Stimulated activated CD4-positive, alpha-beta T cell treated with anti-CD3 and anti-CD28 coated beads, Interleukin-4, amount 100 ng/mL, for 48 hours (primary cell): ENCODE results near the gene NFKBIE.

Experiments
- DNase-seq, 2 donors: peaks; one replicate each; pipeline ENCODE4 v3.0.0-alpha.2; 2020; ENCODE audit warnings: low read depth in 2 of 2

Gene NFKBIE

GRCh38 chr6:44297063-44298038, 32.0 kb upstream of the NFKBIE start:
- DNase-seq: peak; percentile 40 to 45

- no peak for DNase-seq
Measured at GRCh38 chr6:44294832-44295791, 29.8 kb upstream of the NFKBIE start.

GRCh38 chr6:44292661-44293365, 27.5 kb upstream of the NFKBIE start:
- DNase-seq: no peak

- no peak for DNase-seq
Measured at GRCh38 chr6:44291841-44292240, 26.5 kb upstream of the NFKBIE start.

GRCh38 chr6:44289726-44290260, 24.4 kb upstream of the NFKBIE start:
- DNase-seq: no peak

- DNase-seq: no peak
Measured at GRCh38 chr6:44286747-44287146, 21.4 kb upstream of the NFKBIE start.

GRCh38 chr6:44286285-44286565, 20.9 kb upstream of the NFKBIE start:
- no peak for DNase-seq

- DNase-seq: no peak
Measured at GRCh38 chr6:44285552-44286284, 20.4 kb upstream of the NFKBIE start.

GRCh38 chr6:44284867-44285266, 19.5 kb upstream of the NFKBIE start:
- no peak for DNase-seq

- no peak for DNase-seq
Measured at GRCh38 chr6:44284121-44284520, 18.8 kb upstream of the NFKBIE start.

- no peak for DNase-seq
Measured at GRCh38 chr6:44278774-44279697, 13.7 kb upstream of the NFKBIE start.

GRCh38 chr6:44278315-44278714, 13.0 kb upstream of the NFKBIE start:
- DNase-seq: no peak

- no peak for DNase-seq
Measured at GRCh38 chr6:44277763-44278162, 12.4 kb upstream of the NFKBIE start.

GRCh38 chr6:44276667-44277640, 11.6 kb upstream of the NFKBIE start:
- no peak for DNase-seq

GRCh38 chr6:44275749-44276648, 10.6 kb upstream of the NFKBIE start:
- DNase-seq: no peak

- no peak for DNase-seq
Measured at GRCh38 chr6:44275271-44275748, 10.0 kb upstream of the NFKBIE start.

GRCh38 chr6:44273617-44274016, 8.3 kb upstream of the NFKBIE start:
- no peak for DNase-seq
